Thyroid gland (tissue), 4 donors: ENCODE measurements around the gene UQCC5. TPM values are rescaled to one million over a fixed set of nuclear protein-coding genes. Genes with fewer than 3 reads are reported as not detected.
A peak's percentile ranks its signal among the peaks of the same experiment; 100 is the strongest.
"Not testable (repeated sequence)": the region's sequence is repeated elsewhere in the genome, so short reads cannot be mapped to it uniquely, and the experiment has no call there.

ENCODE experiments used
- DNase-seq, 2 donors: peaks; one replicate each; pipeline ENCODE4 v3.0.0-alpha.2; 2019
- H3K27ac ChIP-seq, 3 donors: fragments of 200-600 bp; sonication (generic); 1 replicate in 2 of 3; 2 replicates in 1 of 3; pipeline ENCODE4 v1.5.1; 2016 to 2019; ENCODE audit warnings: mild to moderate bottlenecking in 1 of 3, moderate library complexity in 1 of 3
- H3K27me3 ChIP-seq: fragments of 200-600 bp; sonication (generic); one replicate; pipeline ENCODE4 v1.5.1; 2019
- H3K36me3 ChIP-seq, 2 donors: fragments of 200-600 bp; sonication (generic); one replicate each; pipeline ENCODE4 v1.5.1; 2016 to 2019
- H3K4me1 ChIP-seq, 2 donors: fragments of 200-600 bp; sonication (generic); one replicate each; pipeline ENCODE4 v1.5.1; 2017 to 2019
- H3K4me3 ChIP-seq, 3 donors: fragments of 200-600 bp; sonication (generic); replicated peaks in 1 of 3; 1 replicate in 2 of 3; 2 replicates in 1 of 3; pipeline ENCODE4 v1.5.1; 2016; ENCODE audit warnings: mild to moderate bottlenecking in 1 of 3
- H3K9me3 ChIP-seq: fragments of 200-600 bp; sonication (generic); one replicate; pipeline ENCODE4 v1.5.1; 2017
- POLR2A ChIP-seq, 2 donors: fragments of 450-650 bp; IDR thresholded peaks; one replicate each; pipeline ENCODE4 v1.6.1; 2017; ENCODE audit warnings: antibody characterized with exemption in 2 of 2, mild to moderate bottlenecking in 2 of 2, moderate library complexity in 1 of 2
- WGBS, 2 donors: methylation state at CpG; one replicate each; pipeline ENCODE4 v1.1.5; 2017; 5-methylcytosine and 5-hydroxymethylcytosine counted together
- intact Hi-C: fragments of 100-400 bp; cut with DNase I; formaldehyde crosslinking; loops from one replicate; pipeline ENCODE4 v1.15.1; 2023
- total RNA-seq, 4 donors: library from RNA; depleted of rRNA; stranded (reverse); fragments of >200 nt; gene quantifications; one replicate each; pipeline ENCODE4 v1.2.3, GENCODE V29; 2016
- TF ChIP-seq, protein P1 (sequence below), 6 experiments: fragments of 200-600 bp in 3 of 6; fragments of 450-650 bp in 3 of 6; sonication (generic) in 3 of 6; IDR thresholded peaks; one replicate each; pipeline ENCODE4 v1.5.1; 2016 to 2019; ENCODE audit warnings: antibody characterized with exemption in 6 of 6, mild to moderate bottlenecking in 2 of 6, inconsistent platforms in 1 of 6, moderate library complexity in 1 of 6

The UQCC5 gene
- total RNA-seq, 4 donors from 2014 or later = 4.8 to 34.3 (median 9.4) TPM

DNA sequence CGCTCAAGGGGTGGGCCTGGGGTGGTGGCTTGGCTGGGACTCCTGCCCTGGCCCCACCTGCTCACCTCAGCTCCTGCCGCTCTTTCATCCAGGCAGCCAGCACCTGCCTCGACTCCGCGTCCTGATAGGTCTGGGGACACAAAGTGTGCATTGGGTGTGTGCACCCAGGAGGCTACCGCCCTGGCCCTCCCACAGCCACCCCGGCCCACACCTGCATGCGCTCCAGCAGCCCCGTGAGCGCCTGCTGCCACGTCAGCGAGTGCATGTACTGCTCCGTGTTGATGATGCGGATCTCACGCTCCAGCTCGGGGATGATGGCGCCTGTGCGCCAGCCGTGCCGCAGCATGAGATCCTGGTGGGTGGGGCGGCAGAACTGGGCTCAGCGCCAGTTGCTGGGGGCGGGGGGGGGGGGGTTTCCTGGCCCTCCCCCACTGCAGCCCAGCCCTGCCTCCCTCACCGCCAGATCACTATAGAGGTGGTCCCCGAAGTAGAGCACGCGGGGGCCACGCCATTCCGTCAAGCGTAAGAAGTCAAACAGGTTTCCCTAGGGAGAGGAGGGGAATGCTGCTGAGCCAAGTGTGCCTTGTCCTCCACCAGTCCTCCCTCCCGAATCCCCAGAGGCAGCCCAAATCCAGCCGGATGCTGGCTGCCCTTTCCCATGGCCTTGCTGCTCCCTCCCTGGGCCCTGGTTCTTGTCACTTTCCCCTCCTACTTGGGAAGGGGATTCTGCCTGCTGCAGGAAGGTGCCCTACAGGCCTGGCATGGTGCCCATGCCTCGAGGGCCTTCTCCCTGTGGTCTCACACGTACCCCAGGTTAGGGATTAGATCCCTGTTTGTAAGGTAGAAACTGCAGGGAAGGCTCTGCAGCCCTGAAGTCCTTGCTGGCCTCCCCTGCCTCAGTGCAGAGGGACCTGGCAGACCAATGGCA lies 11.4 kb upstream of the UQCC5 start:
- Histone ChIP-seq H3K36me3 (peaks cover 4 to 14% of the 10 kb centered on the region in 2 donors), H3K9me3 (no peaks in the 10 kb centered on the region), H3K27me3 (no peaks in the 10 kb centered on the region), H3K27ac (peak overlapping the region; percentile 89 to 92 (median 90)), H3K4me1 (peaks cover 21 to 37% of the 10 kb centered on the region in 2 donors), H3K4me3 (no peak overlapping the region)
- peak; percentile 73 to 75 for DNase-seq
- WGBS, 2 donors = 20 to 36% methylated on average over 7 to 14 of the region's 34 CpGs
- TF ChIP-seq, protein P1, sequence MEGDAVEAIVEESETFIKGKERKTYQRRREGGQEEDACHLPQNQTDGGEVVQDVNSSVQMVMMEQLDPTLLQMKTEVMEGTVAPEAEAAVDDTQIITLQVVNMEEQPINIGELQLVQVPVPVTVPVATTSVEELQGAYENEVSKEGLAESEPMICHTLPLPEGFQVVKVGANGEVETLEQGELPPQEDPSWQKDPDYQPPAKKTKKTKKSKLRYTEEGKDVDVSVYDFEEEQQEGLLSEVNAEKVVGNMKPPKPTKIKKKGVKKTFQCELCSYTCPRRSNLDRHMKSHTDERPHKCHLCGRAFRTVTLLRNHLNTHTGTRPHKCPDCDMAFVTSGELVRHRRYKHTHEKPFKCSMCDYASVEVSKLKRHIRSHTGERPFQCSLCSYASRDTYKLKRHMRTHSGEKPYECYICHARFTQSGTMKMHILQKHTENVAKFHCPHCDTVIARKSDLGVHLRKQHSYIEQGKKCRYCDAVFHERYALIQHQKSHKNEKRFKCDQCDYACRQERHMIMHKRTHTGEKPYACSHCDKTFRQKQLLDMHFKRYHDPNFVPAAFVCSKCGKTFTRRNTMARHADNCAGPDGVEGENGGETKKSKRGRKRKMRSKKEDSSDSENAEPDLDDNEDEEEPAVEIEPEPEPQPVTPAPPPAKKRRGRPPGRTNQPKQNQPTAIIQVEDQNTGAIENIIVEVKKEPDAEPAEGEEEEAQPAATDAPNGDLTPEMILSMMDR (IDR thresholded peaks at IDR 0.05) = no peak
- TF ChIP-seq POLR2A (IDR thresholded peaks at IDR 0.05) = no peak
- intact Hi-C loops = no loop called here

DNA sequence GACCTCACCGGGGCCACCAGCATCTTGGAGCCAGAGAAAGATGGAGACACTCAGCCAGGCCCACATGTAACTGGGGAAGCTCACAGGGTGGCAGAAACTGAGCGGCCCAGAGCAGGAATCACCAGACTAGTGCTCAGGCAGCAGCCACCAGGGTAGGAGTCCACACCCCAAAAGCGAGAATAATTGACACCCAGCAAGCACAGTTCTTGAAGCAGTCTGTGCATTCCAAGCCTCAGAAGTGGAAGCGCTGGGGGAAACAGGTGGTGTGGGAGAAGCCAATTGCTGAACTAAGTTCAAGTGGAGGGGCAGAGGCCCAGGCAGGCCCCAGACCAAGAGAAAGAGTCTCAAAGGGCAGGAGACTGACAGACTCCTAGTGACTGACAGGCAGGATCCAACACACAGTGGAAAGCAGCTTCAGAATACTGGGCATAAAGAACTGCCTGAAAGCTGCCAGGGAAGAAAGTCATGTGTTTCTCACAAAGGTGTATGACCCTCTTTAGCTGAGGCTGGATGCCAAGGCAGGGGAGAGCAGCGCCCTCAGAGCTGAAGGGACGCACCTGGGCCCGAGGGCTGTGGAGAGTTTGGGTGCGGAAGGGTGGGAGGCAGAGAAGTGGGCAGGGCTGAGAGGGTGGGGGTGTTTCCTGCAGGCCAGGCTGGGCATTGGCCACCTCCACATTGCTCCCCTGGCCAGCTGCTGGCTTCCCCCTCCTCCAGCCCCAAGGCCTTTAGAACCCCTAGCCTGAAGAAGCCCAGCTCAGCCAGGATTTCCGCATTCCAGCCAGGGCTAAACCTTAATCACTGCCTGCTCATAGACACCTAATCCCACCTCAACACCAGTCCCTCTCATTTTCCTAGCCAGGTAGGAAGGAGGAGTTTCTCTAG lies 10.5 kb upstream of the UQCC5 start:
- Histone ChIP-seq H3K36me3 (peaks cover 4 to 14% of the 10 kb centered on the region in 2 donors), H3K4me1 (peaks cover 21 to 40% of the 10 kb centered on the region in 2 donors), H3K4me3 (no peak overlapping the region), H3K9me3 (no peaks in the 10 kb centered on the region), H3K27ac (peak overlapping the region; percentile 89 to 92 (median 90)), H3K27me3 (no peaks in the 10 kb centered on the region)
- WGBS, 2 donors = 47 to 57% methylated on average over 8 of the region's 9 CpGs
- TF ChIP-seq, protein P1 (IDR thresholded peaks at IDR 0.05) = no peak
- peak in 1 of 2 donors; percentile 25 for TF ChIP-seq POLR2A (IDR thresholded peaks at IDR 0.05)
- intact Hi-C loops = no loop called here
- peak; percentile 88 to 89 for DNase-seq

DNA sequence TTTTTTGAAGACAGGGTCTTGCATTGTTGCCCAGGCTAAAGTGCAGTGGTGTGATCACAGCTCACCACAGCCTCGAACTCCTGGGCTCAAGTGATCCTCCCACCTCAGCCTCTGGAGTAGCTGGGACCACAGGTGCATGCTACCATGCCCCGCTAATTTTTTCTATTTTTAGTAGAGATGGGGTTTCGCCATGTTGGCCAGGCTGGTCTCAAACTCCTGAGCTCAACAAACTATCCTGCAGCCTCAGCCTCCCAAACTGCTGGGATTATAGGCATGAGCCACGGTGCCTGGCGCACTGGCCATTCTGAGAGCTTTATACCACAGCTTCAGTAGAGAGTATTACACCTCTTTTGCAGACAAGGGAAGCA lies 9.8 kb upstream of the UQCC5 start:
- intact Hi-C loops, H3K4me3 ChIP-seq, H3K27me3 ChIP-seq, H3K9me3 ChIP-seq, DNase-seq: not testable (repeated sequence)
- WGBS, 2 donors = 80 to 86% methylated on average over 5 of the region's 5 CpGs
- Histone ChIP-seq H3K27ac (peak overlapping the region; percentile 89 to 92 (median 90)), H3K36me3 (peaks cover 4 to 14% of the 10 kb centered on the region in 2 donors), H3K4me1 (peaks cover 21 to 45% of the 10 kb centered on the region in 2 donors)

DNA sequence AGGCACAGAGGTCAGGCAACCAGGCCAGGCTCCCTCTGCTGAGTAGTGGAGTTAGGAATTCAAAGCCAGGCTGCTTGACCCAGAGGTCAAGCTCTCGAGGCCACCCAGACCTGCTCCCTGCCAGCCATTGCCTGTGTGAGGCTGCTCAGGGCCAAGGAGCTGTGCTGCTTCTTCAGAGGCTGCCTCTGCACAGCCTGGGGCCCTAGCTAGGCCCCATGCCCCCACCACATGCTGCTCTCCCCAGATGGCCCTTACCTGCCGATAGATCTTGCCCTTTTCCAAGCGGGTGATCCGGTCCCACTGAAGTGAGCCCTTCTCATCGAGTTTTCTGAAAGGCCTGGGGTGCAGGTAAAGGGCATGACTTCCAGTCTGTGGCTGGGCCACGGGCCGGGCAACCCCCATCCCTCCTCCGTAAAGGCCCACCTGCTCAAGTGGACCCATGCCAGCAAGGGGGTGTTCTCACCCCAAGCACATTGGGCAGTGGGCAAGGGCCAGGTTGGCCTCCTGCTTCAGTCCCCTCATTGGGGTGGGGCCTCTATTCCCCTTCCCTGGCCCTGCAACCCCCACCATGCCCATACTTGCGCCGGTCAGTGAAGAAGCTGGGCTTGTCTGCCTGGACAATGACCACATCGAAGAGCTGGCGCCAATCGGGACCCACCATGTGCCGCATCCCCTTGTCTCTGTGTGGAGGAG lies 9.2 kb upstream of the UQCC5 start:
- H3K4me3 ChIP-seq = no peak overlapping the region
- 90 to 99% methylated on average over 8 to 12 of the region's 14 CpGs for WGBS, 2 donors
- peaks cover 21 to 50% of the 10 kb centered on the region in 2 donors for H3K4me1 ChIP-seq
- no peak for TF ChIP-seq POLR2A (IDR thresholded peaks at IDR 0.05)
- TF ChIP-seq, protein P1 (IDR thresholded peaks at IDR 0.05) = no peak
- no peaks in the 10 kb centered on the region for H3K27me3 ChIP-seq
- peak overlapping the region; percentile 89 to 92 (median 90) for H3K27ac ChIP-seq
- no peaks in the 10 kb centered on the region for H3K9me3 ChIP-seq
- peaks cover 4 to 14% of the 10 kb centered on the region in 2 donors for H3K36me3 ChIP-seq
- intact Hi-C loops = no loop called here
- peak in 1 of 2 donors; percentile 1 for DNase-seq
